ENCODE data around the gene YTHDF1. TPM values are rescaled to one million over a fixed set of nuclear protein-coding genes. Genes with fewer than 3 reads are reported as not detected.

The YTHDF1 gene
- polyA plus RNA-seq, 1 donor from 2014 or later = 36.9 TPM

DNA sequence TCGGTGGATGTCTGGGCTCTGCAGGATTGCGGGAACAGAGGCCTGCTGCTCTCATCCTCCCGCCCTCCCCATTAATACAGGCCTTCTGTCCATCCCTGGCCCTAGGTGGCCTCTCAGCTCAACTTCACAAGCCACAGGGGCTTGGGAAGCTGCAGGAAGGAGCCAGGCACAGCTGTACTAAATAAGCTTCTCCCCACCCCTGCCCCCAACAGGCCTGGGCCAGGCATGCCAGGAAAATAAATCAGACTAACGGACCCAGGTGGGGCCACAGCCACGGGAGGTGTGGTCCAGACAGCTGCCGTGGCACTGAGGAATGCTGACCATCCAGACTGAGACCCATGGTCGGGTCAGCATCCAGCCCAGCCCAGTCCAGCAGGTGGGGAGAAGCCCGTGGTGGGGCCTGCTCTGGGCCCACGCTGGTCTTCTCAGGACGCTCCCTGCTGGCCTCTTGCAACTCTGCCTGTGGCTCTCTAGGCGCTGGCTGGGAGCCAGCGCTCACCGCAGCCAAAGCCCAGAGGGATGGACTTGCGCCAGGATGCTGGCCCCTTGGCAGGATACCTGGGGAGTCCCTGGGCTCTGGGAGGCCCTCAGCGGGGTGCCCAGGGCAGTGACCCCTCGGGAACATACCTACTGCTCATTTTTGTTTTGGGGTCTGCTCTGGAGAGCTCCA, 8.6 kb upstream of the YTHDF1 start:
- H3K27ac ChIP-seq (ENCODE audit: low read length) = no peak overlapping the region
- H3K79me2 ChIP-seq (replicated peaks; ENCODE audit: insufficient read depth, low read length) = no peaks in the 10 kb centered on the region
- no peaks in the 10 kb centered on the region for H3K9me2 ChIP-seq (ENCODE audit: insufficient read depth, low read length)
- no peaks in the 10 kb centered on the region for H4K20me1 ChIP-seq (ENCODE audit: insufficient read depth)
- H3K9me3 ChIP-seq (ENCODE audit: low read length) = no peaks in the 10 kb centered on the region
- no peaks in the 10 kb centered on the region for H3F3A ChIP-seq (ENCODE audit: insufficient read depth, low read length, poor library complexity, severe bottlenecking)
- TF ChIP-seq EP300 (conservative IDR thresholded peaks at IDR 0.05; ENCODE audit: poor library complexity, severe bottlenecking) (no peak), SMC3 (conservative IDR thresholded peaks at IDR 0.05; ENCODE audit: poor library complexity) (no peak), CTCF (IDR thresholded peaks at IDR 0.05; ENCODE audit: poor library complexity, severe bottlenecking) (no peak), RAD21 (conservative IDR thresholded peaks at IDR 0.05) (no peak), EZH2 (IDR thresholded peaks at IDR 0.05; ENCODE audit: borderline replicate concordance, insufficient read depth, low read length, poor library complexity, severe bottlenecking) (no peak), TAF1 (IDR thresholded peaks at IDR 0.05; ENCODE audit: low read depth) (no peak), MXI1 (conservative IDR thresholded peaks at IDR 0.05; ENCODE audit: poor library complexity, severe bottlenecking) (no peak), POLR2AphosphoS5 (IDR thresholded peaks at IDR 0.05) (no peak)
- TF ChIP-seq, protein P1, sequence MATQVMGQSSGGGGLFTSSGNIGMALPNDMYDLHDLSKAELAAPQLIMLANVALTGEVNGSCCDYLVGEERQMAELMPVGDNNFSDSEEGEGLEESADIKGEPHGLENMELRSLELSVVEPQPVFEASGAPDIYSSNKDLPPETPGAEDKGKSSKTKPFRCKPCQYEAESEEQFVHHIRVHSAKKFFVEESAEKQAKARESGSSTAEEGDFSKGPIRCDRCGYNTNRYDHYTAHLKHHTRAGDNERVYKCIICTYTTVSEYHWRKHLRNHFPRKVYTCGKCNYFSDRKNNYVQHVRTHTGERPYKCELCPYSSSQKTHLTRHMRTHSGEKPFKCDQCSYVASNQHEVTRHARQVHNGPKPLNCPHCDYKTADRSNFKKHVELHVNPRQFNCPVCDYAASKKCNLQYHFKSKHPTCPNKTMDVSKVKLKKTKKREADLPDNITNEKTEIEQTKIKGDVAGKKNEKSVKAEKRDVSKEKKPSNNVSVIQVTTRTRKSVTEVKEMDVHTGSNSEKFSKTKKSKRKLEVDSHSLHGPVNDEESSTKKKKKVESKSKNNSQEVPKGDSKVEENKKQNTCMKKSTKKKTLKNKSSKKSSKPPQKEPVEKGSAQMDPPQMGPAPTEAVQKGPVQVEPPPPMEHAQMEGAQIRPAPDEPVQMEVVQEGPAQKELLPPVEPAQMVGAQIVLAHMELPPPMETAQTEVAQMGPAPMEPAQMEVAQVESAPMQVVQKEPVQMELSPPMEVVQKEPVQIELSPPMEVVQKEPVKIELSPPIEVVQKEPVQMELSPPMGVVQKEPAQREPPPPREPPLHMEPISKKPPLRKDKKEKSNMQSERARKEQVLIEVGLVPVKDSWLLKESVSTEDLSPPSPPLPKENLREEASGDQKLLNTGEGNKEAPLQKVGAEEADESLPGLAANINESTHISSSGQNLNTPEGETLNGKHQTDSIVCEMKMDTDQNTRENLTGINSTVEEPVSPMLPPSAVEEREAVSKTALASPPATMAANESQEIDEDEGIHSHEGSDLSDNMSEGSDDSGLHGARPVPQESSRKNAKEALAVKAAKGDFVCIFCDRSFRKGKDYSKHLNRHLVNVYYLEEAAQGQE (IDR thresholded peaks at IDR 0.05; ENCODE audit: borderline replicate concordance) = no peak
- H3K4me2 ChIP-seq (ENCODE audit: low read length) = no peak overlapping the region
- H3K4me3 ChIP-seq (ENCODE audit: low read length) = no peak overlapping the region
- H3K27me3 ChIP-seq (ENCODE audit: insufficient read depth, low read depth, low read length) = no peaks in the 10 kb centered on the region
- H2AFZ ChIP-seq (ENCODE audit: low read depth, low read length) = no peak overlapping the region
- no peak overlapping the region for H3K9ac ChIP-seq (ENCODE audit: low read length)
- H3K36me3 ChIP-seq (ENCODE audit: insufficient read depth, low read length) = no peaks in the 10 kb centered on the region

- H3K79me2 ChIP-seq (replicated peaks; ENCODE audit: insufficient read depth, low read length) = no peaks in the 10 kb centered on the region
- no peak overlapping the region for H3K4me2 ChIP-seq (ENCODE audit: low read length)
- H3F3A ChIP-seq (ENCODE audit: insufficient read depth, low read length, poor library complexity, severe bottlenecking) = no peaks in the 10 kb centered on the region
- H3K9me3 ChIP-seq (ENCODE audit: low read length) = no peaks in the 10 kb centered on the region
- H4K20me1 ChIP-seq (ENCODE audit: insufficient read depth) = no peaks in the 10 kb centered on the region
- H3K9me2 ChIP-seq (ENCODE audit: insufficient read depth, low read length) = no peaks in the 10 kb centered on the region
- no peaks in the 10 kb centered on the region for H3K27me3 ChIP-seq (ENCODE audit: insufficient read depth, low read depth, low read length)
- no peak for TF ChIP-seq CTCF (IDR thresholded peaks at IDR 0.05; ENCODE audit: poor library complexity, severe bottlenecking)
- TF ChIP-seq SMC3 (conservative IDR thresholded peaks at IDR 0.05; ENCODE audit: poor library complexity) = no peak
- no peak for TF ChIP-seq RAD21 (conservative IDR thresholded peaks at IDR 0.05)
- no peak for TF ChIP-seq EP300 (conservative IDR thresholded peaks at IDR 0.05; ENCODE audit: poor library complexity, severe bottlenecking)
- TF ChIP-seq, protein P1 (IDR thresholded peaks at IDR 0.05; ENCODE audit: borderline replicate concordance) = no peak
- TF ChIP-seq POLR2AphosphoS5 (IDR thresholded peaks at IDR 0.05) = no peak
- no peaks in the 10 kb centered on the region for H3K36me3 ChIP-seq (ENCODE audit: insufficient read depth, low read length)
- H2AFZ ChIP-seq (ENCODE audit: low read depth, low read length) = no peak overlapping the region
- no peak overlapping the region for H3K4me3 ChIP-seq (ENCODE audit: low read length)
- H3K27ac ChIP-seq (ENCODE audit: low read length) = no peak overlapping the region
- no peak overlapping the region for H3K9ac ChIP-seq (ENCODE audit: low read length)
These were observed 7.9 kb upstream of the YTHDF1 start for GRCh38 chr20:63223826-63224207.

Measured in neural cell (in vitro differentiated cells).